Inflammatory macrophage (primary cell): ENCODE data around the gene CANX.

ENCODE experiments used
- DNase-seq, 2 donors: peaks; one replicate each; pipeline ENCODE4 v3.0.0-alpha.2; 2020 to 2022

The CANX gene

DNA sequence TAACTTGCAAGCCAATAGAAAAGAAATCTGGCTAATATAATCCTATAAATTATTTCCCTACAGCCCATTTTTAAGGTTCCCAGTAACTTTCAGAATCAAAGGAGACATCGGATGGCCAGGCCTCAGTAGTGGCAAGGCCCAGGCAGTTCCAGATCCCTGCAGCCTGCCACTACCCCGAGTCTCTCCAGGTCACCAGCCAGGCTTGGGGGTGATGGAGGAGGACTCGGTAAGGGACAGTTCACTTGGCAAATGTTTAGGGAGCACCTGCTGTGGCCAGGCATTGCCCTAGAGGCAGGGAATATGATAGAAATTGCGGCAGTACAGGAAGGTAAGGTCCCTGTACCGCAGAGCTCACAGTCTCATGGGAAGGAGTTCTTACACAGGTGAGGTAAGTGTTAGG, 79.8 kb downstream of the CANX start:
- DNase-seq = no peak

DNA sequence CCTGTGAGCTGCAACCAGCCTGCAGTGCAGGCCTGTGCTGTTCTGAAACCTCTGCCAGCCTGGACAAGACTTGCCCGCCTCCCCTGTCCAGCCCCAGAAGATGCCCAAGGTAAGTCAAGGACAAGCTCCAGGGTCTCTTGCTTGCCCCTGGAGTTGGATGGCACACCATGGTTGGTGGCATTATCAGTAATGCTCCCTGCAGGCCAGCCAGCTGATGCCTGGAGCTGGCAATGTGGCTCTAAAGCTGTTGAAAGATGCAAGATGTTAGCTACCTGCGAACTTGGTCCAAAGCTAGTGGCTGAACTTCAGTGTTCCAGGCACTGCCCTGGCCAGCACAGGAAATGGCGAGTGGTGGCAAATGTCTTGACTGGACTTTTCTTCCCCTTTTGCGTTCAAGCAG, 81.1 kb downstream of the CANX start:
- DNase-seq = no peak

DNA sequence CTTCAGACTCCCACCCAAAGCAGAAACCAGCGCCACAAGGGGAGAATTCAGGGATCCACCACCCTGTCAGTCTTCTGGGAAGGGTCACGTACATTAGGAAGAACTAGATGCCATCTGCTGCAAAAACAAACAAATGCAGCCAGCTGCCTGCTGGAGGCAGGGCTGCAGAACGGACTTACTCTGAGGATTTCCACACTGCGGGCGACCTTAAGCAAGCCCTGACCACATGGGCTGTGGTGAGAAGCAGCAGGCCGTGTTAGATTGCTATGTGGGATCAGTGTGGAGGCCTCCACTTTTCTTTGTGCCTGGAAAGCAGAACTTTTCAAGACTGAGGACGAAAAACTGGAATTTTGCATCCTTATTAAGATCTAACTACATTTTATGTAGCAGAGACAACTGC, 81.6 kb downstream of the CANX start:
- DNase-seq = peak; percentile 86 to 92
